C4-2B (cell line): ENCODE measurements around the gene IGFBP6.

Experiments used
- CTCF ChIP-seq: fragments of 450-650 bp; conservative IDR thresholded peaks from 2 replicates; pipeline ENCODE4 v1.5.1; 2017; ENCODE audit warnings: mild to moderate bottlenecking
- ZFX ChIP-seq: fragments of 450-650 bp; IDR thresholded peaks from 2 replicates; pipeline ENCODE4 v1.6.1; 2017

- TF ChIP-seq CTCF (no peak), ZFX (no peak)
These were observed 8.4 kb downstream of the IGFBP6 start for GRCh38 chr12:53105712-53106439.
